HCT116 (cell line): ENCODE data around the gene COL19A1. TPM values are rescaled to one million over a fixed set of nuclear protein-coding genes. Genes with fewer than 3 reads are reported as not detected.

ENCODE experiments used
- ATAC-seq: fragments of 200-7000 bp; cut with Tn5 transposase; 2 replicates; pipeline ENCODE4 v1.9.1; 2020; ENCODE audit warnings: mild to moderate bottlenecking, moderate library complexity
- BruUV-seq: library from RNA; stranded (reverse); fragments of 400-500 nt; replicated peaks from 2 replicates; lab custom pipeline; 2021; lab: Mats Ljungman, UMichigan
- CTCF ChIA-PET: fragments of 300-600 bp; sonication (Branson Sonifier 250); formaldehyde crosslinking; loops from one replicate; lab custom pipeline; 2021; ENCODE audit warnings: antibody characterized with exemption; lab: Charles Lee
- POLR2A ChIA-PET: fragments of 300-600, 350-600 bp; sonication (Branson Sonifier 250); formaldehyde crosslinking; loops from one replicate; lab custom pipeline; 2021; ENCODE audit warnings: antibody characterized with exemption; lab: Charles Lee
- RAD21 ChIA-PET, 2 experiments: fragments of 300-600 bp; sonication (Branson Sonifier 250); formaldehyde crosslinking; loops; one replicate each; lab custom pipeline; 2023; ENCODE audit warnings: low total read pairs in 2 of 2; ENCODE audit not compliant: uncharacterized antibody in 2 of 2, unreplicated experiment in 2 of 2, low non-redundant PET in 1 of 2; lab: Charles Lee
- DNase-seq: peaks from one replicate; pipeline ENCODE4 v3.0.0-alpha.2; 2010; ENCODE audit warnings: low read depth, low spot score
- H2AFZ ChIP-seq: fragments of 200-600 bp; shearing (Covaris generic), sonication (generic); 2 replicates; pipeline ENCODE4 v1.6.1; 2017; ENCODE audit warnings: low read depth, mixed run types, mixed read lengths, antibody characterized with exemption, low read length; ENCODE audit not compliant: poor library complexity, severe bottlenecking
- H3K27ac ChIP-seq: 2 replicates; pipeline ENCODE4 v1.5.1; 2012; ENCODE audit warnings: low read depth, low read length
- H3K27me3 ChIP-seq: fragments of 200-600 bp; sonication (generic); 2 replicates; pipeline ENCODE4 v1.6.1; 2016; ENCODE audit warnings: mixed run types, low read length, mixed read lengths; ENCODE audit not compliant: insufficient read depth
- H3K36me3 ChIP-seq, 2 experiments: fragments of 200-500 bp in 1 of 2; fragments of 200-600 bp in 1 of 2; sonication (Bioruptor generic) in 1 of 2; sonication (generic) in 1 of 2; 2 replicates each; pipeline versions ENCODE4 v1.5.1 to v1.6.1; 2014 to 2016; ENCODE audit warnings: low read length in 2 of 2, inconsistent platforms in 1 of 2, mixed read lengths in 1 of 2, mixed run types in 1 of 2; ENCODE audit not compliant: insufficient read depth in 2 of 2, control insufficient read depth in 1 of 2
- H3K4me1 ChIP-seq, 2 experiments: fragments of 200-600 bp in 1 of 2; sonication (generic) in 1 of 2; 2 replicates each; pipeline versions ENCODE4 v1.5.1 to v1.6.1; 2012 to 2017; ENCODE audit warnings: low read length in 2 of 2, inconsistent platforms in 1 of 2, mild to moderate bottlenecking in 1 of 2, mixed read lengths in 1 of 2, mixed run types in 1 of 2, moderate library complexity in 1 of 2; ENCODE audit not compliant: insufficient read depth in 2 of 2, control insufficient read depth in 1 of 2
- H3K4me2 ChIP-seq: fragments of 200-600 bp; sonication (generic); 2 replicates; pipeline ENCODE4 v1.6.1; 2017; ENCODE audit warnings: mixed run types, low read length, mixed read lengths
- H3K4me3 ChIP-seq, 2 experiments: fragments of 200-600 bp in 1 of 2; sonication (generic) in 1 of 2; replicated peaks in 1 of 2; 2 replicates each; pipeline ENCODE4 v1.5.1; 2011 to 2016; ENCODE audit warnings: low read length in 2 of 2, control low read depth in 1 of 2, low read depth in 1 of 2, mild to moderate bottlenecking in 1 of 2, mixed read lengths in 1 of 2, mixed run types in 1 of 2
- H3K79me2 ChIP-seq: fragments of 200-600 bp; sonication (generic); 2 replicates; pipeline ENCODE4 v1.6.1; 2017; ENCODE audit warnings: mild to moderate bottlenecking, mixed run types, low read length, moderate library complexity, mixed read lengths; ENCODE audit not compliant: insufficient read depth
- H3K9ac ChIP-seq: fragments of 200-600 bp; sonication (generic); 2 replicates; pipeline ENCODE4 v1.6.1; 2016; ENCODE audit warnings: low read length, mixed read lengths
- H3K9me2 ChIP-seq: fragments of 200-600 bp; sonication (generic), shearing (Covaris generic); 2 replicates; pipeline ENCODE4 v1.6.1; 2017; ENCODE audit warnings: mixed run types, mild to moderate bottlenecking, moderate library complexity; ENCODE audit not compliant: insufficient read depth
- H3K9me3 ChIP-seq, 2 experiments: fragments of 200-500 bp in 1 of 2; fragments of 200-600 bp in 1 of 2; sonication (Bioruptor generic) in 1 of 2; sonication (generic) in 1 of 2; 2 replicates each; pipeline ENCODE4 v1.6.1; 2014 to 2017; ENCODE audit warnings: low read length in 2 of 2, mixed read lengths in 2 of 2, inconsistent platforms in 1 of 2, low read depth in 1 of 2, mild to moderate bottlenecking in 1 of 2, mixed run types in 1 of 2, moderate library complexity in 1 of 2; ENCODE audit not compliant: control insufficient read depth in 1 of 2, insufficient read depth in 1 of 2
- H4K20me1 ChIP-seq: fragments of 200-600 bp; sonication (generic), shearing (Covaris generic); 2 replicates; pipeline ENCODE4 v1.6.1; 2017; ENCODE audit warnings: mixed run types, mild to moderate bottlenecking, moderate library complexity; ENCODE audit not compliant: insufficient read depth
- ATF3 ChIP-seq: IDR thresholded peaks from 2 replicates; pipeline ENCODE4 v1.6.1; 2012
- CEBPB ChIP-seq: IDR thresholded peaks from 2 replicates; pipeline ENCODE4 v1.6.1; 2012; ENCODE audit warnings: low read depth
- CTCF ChIP-seq, 3 experiments: fragments of 200-600 bp in 1 of 3; sonication (generic) in 1 of 3; IDR thresholded peaks in 2 of 3; conservative IDR thresholded peaks in 1 of 3; 2 replicates each; pipeline ENCODE4 v1.5.1; 2012 to 2017; ENCODE audit warnings: low read depth in 2 of 3, low read length in 2 of 3, antibody characterized with exemption in 1 of 3, borderline replicate concordance in 1 of 3, control low read depth in 1 of 3, mild to moderate bottlenecking in 1 of 3, mixed read lengths in 1 of 3, mixed run types in 1 of 3, moderate library complexity in 1 of 3; ENCODE audit not compliant: insufficient read depth in 1 of 3
- POLR2AphosphoS5 ChIP-seq: IDR thresholded peaks from 2 replicates; pipeline ENCODE4 v1.6.1; 2011; ENCODE audit warnings: mild to moderate bottlenecking, low read depth, low read length, moderate library complexity
- SIN3A ChIP-seq: IDR thresholded peaks from 2 replicates; pipeline ENCODE4 v1.6.1; 2012; ENCODE audit warnings: low read depth
- SRF ChIP-seq: IDR thresholded peaks from 2 replicates; pipeline ENCODE4 v1.6.1; 2012; ENCODE audit warnings: low read depth
- ZNF274 ChIP-seq: fragments of 200-500 bp; sonication (Bioruptor generic); IDR thresholded peaks from 2 replicates; pipeline ENCODE4 v1.6.1; 2014; ENCODE audit warnings: mild to moderate bottlenecking, low read depth, low read length, inconsistent platforms
- intact Hi-C: fragments of 100-400 bp; cut with micrococcal nuclease; formaldehyde crosslinking; loops from 2 replicates; pipeline ENCODE4 v1.10.0; 2022
- total RNA-seq: library from RNA; stranded (reverse); gene quantifications from one replicate; pipeline ENCODE4 v1.2.1, GENCODE V29; 2021; ENCODE audit not compliant: unreplicated experiment

Gene COL19A1
- total RNA-seq, 1 experiment from 2014 or later: not detected

GRCh38 chr6:70059039-70059719 lies 192.8 kb downstream of the COL19A1 start:
- CTCF ChIA-PET: no interaction called here
- POLR2A ChIA-PET: no interaction called here
- Histone ChIP-seq H3K79me2 (no peaks in the 10 kb centered on the region), H2AFZ (no peak overlapping the region), H3K27ac (no peak overlapping the region), H3K4me2 (no peak overlapping the region), H3K27me3 (no peaks in the 10 kb centered on the region; the same call in 1 of the 2 replicates), H3K4me3 (no peak overlapping the region), H4K20me1 (no peaks in the 10 kb centered on the region; the same call in 1 of the 2 replicates), H3K9me3 (no peaks in the 10 kb centered on the region), H3K4me1 (no peaks in the 10 kb centered on the region), H3K9ac (no peak overlapping the region), H3K9me2 (no peaks in the 10 kb centered on the region), H3K36me3 (no peaks in the 10 kb centered on the region)
- BruUV-seq: no TSS peak
- DNase-seq: no peak
- TF ChIP-seq POLR2AphosphoS5 (no peak), ZNF274 (no peak), CEBPB (no peak), SRF (no peak), ATF3 (no peak), CTCF (IDR thresholded peaks at IDR 0.05 in 2 of 3, conservative IDR thresholded peaks at IDR 0.05 in 1 of 3; ENCODE audit: borderline replicate concordance in 1 of 3, insufficient read depth in 1 of 3, low read depth in 2 of 3, low read length in 2 of 3) (no peak), SIN3A (no peak)
- RAD21 ChIA-PET: no interaction called here
- no peak for ATAC-seq
- intact Hi-C loops: no loop called here
